Measurements from ENCODE around the gene SCUBE1.

The SCUBE1 gene

DNA sequence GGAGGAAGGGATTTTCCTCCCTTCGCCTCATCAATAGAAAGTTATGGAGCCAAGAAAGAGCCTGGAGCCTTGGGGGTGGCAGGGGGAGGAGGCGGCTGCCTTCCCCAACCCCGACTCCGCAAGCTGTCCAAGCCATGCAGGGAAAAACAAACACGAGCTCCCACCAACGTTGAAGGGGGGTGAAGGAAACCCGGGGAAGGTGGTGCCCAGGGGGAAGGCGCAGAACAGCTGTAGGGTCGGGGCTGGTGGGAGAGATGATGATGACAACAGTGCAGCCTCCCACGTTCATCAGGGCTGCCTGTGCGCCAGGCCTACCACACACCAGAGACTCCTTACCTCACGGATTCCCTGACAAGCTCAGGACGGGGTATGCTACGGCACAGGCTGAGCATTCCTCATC lies 73.5 kb downstream of the SCUBE1 start:
- TF ChIP-seq, protein P1, sequence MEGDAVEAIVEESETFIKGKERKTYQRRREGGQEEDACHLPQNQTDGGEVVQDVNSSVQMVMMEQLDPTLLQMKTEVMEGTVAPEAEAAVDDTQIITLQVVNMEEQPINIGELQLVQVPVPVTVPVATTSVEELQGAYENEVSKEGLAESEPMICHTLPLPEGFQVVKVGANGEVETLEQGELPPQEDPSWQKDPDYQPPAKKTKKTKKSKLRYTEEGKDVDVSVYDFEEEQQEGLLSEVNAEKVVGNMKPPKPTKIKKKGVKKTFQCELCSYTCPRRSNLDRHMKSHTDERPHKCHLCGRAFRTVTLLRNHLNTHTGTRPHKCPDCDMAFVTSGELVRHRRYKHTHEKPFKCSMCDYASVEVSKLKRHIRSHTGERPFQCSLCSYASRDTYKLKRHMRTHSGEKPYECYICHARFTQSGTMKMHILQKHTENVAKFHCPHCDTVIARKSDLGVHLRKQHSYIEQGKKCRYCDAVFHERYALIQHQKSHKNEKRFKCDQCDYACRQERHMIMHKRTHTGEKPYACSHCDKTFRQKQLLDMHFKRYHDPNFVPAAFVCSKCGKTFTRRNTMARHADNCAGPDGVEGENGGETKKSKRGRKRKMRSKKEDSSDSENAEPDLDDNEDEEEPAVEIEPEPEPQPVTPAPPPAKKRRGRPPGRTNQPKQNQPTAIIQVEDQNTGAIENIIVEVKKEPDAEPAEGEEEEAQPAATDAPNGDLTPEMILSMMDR (conservative IDR thresholded peaks at IDR 0.05), result no peak
- H3K27ac ChIP-seq, result no peak overlapping the region

- H3K27ac ChIP-seq, result no peak overlapping the region
- TF ChIP-seq, protein P1 (conservative IDR thresholded peaks at IDR 0.05), result no peak
Observed at GRCh38 chr22:43269246-43269645, 73.9 kb downstream of the SCUBE1 start.

- TF ChIP-seq, protein P1 (conservative IDR thresholded peaks at IDR 0.05), result no peak
- H3K27ac ChIP-seq, result no peak overlapping the region
Observed at GRCh38 chr22:43267981-43268660, 75.1 kb downstream of the SCUBE1 start.

GRCh38 chr22:43267332-43267980 lies 75.7 kb downstream of the SCUBE1 start:
- TF ChIP-seq, protein P1 (conservative IDR thresholded peaks at IDR 0.05), result no peak
- no peak overlapping the region for H3K27ac ChIP-seq

DNA sequence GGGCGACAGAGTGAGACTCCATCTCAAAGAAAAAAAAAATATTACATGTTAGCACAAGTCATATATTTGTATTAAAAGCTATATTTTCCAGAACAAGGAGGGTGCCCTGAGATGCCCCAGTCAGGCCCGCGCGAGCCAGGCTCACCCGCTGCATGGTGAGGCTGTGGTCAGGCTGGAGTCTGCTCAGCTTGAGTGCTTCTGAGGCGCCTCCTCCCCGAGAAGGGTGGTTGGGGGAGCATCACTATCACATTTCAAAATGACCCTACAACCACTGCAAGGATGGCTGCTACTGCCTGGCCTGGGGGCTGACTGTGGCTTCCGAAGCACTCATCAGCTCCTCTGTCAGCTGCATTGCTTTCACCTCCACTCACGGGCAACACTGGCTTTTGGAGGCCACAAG lies 77.1 kb downstream of the SCUBE1 start:
- TF ChIP-seq, protein P1 (conservative IDR thresholded peaks at IDR 0.05), result no peak
- no peak overlapping the region for H3K27ac ChIP-seq

DNA sequence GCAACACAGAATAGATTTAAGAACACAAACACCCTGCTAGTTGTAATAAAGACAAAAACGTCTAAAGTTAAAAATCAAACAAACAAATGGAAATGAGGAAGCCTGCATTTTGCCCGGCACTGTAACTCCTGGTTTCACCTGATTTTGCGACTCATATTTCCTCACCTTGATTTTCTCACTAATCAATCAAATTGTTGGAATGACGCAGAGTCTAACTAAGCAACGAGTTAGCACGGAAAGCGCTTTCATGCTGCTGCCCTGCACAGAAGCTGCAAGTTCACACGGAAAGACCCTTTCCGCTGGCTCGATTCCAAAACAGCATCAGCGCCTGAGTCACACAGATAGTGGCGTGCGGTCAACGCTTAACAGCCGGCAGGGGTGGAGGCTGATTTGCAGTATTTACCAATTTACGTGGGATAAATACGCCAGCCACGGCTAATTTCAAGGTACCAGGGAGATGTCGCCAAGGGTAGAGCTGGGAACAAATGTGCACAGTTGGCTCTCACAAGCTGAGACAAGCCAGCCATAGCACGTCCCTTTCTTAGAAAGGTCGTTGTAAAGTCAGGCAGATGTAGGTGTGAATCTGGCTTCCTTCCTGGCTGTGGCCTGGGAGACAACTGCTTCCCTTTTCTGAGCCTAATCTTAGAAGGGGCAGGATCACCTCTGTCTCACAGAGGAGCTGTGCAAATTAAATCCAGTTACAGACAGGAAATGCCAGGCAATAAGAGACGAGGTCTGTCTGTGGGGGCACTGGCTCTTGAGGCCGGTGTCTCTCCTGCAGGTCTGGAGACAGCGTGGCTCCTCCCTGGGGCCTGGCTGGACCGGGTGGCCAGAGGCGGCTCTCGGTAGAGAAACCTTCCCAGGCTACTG lies 79.3 kb downstream of the SCUBE1 start:
- no peak overlapping the region for H3K27ac ChIP-seq
- TF ChIP-seq, protein P1 (conservative IDR thresholded peaks at IDR 0.05), result no peak

DNA sequence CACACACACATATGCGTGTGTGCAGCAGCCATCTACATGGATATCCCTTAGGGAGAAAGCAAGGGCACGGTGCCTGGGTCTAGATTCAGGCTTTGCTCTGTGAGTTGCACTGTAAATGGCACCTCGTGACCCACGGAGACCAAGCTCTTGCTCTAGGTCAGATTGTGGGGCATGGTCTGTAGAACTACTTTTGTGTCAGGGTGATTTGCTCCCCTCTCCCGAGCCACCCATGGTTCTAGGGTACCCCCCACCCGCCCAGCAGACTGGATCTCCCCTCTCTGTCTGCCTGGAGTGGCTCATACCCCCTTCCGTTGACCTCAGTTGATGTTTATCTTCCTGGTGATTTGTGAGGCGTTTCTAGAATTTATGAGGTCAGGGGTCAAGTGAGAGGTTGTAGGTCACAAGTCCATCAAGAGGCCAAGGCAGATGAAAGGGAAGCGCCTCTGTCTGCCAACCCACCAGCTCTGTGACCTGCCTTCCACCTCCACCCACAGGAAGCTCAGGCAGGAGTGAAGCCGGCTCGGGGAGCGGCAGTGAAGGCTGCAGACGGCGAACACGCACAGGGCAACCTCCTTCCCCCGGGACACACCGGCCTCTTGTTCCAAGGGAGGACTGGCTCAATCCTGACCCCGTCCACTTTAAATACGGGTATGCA lies 80.1 kb downstream of the SCUBE1 start:
- TF ChIP-seq, protein P1 (conservative IDR thresholded peaks at IDR 0.05), result no peak
- no peak overlapping the region for H3K27ac ChIP-seq
